Progenitor cell of endocrine pancreas (in vitro differentiated cells): ENCODE results near the gene MLEC. TPM values are rescaled to one million over a fixed set of nuclear protein-coding genes. Genes with fewer than 3 reads are reported as not detected.
A peak's percentile ranks its signal among the peaks of the same experiment; 100 is the strongest.

ENCODE experiments used
- DNase-seq: peaks from one replicate; pipeline ENCODE4 v3.0.0; 2021; ENCODE audit warnings: low spot score; ENCODE audit not compliant: unreplicated experiment
- H3K27ac Mint-ChIP-seq: 2 replicates; pipeline ENCODE4 v1.8.0; 2021; ENCODE audit warnings: mild to moderate bottlenecking, moderate library complexity, mixed read lengths
- H3K27me3 Mint-ChIP-seq: 2 replicates; pipeline ENCODE4 v1.8.0; 2021; ENCODE audit warnings: mixed read lengths
- H3K36me3 Mint-ChIP-seq: 2 replicates; pipeline ENCODE4 v1.8.0; 2022; ENCODE audit warnings: mixed read lengths; ENCODE audit not compliant: insufficient read depth
- H3K4me1 Mint-ChIP-seq: 2 replicates; pipeline ENCODE4 v1.8.0; 2021; ENCODE audit warnings: low read depth, mixed read lengths
- H3K4me3 Mint-ChIP-seq: 2 replicates; pipeline ENCODE4 v1.8.0; 2021; ENCODE audit warnings: low read depth, mild to moderate bottlenecking, moderate library complexity, mixed read lengths
- H3K9me3 Mint-ChIP-seq: 2 replicates; pipeline ENCODE4 v1.8.0; 2021; ENCODE audit warnings: low read depth, mixed read lengths
- CTCF ChIP-seq: fragments of 200-600 bp; sonication (generic); IDR thresholded peaks from one replicate; pipeline ENCODE4 v1.5.0; 2021; ENCODE audit warnings: antibody characterized with exemption, mild to moderate bottlenecking; ENCODE audit not compliant: unreplicated experiment
- total RNA-seq: library from RNA; stranded (reverse); gene quantifications from 2 replicates; pipeline ENCODE4 v1.2.1, GENCODE V29; 2021

MLEC gene
- total RNA-seq, 1 donor from 2014 or later, result 187 TPM

GRCh38 chr12:120689397-120690082 is 2.6 kb downstream of the MLEC start:
- no peak for DNase-seq
- Mint-ChIP-seq H3K4me3 (peak overlapping the region; percentile 76), H3K27ac (peak overlapping the region; percentile 74), H3K9me3 (no peaks in the 10 kb centered on the region), H3K36me3 (peaks cover 5% of the 10 kb centered on the region), H3K4me1 (peaks cover 47% of the 10 kb centered on the region), H3K27me3 (no peaks in the 10 kb centered on the region)
- no peak for TF ChIP-seq CTCF

GRCh38 chr12:120690083-120690450 is 3.1 kb downstream of the MLEC start:
- Mint-ChIP-seq H3K4me3 (no peak overlapping the region), H3K36me3 (peaks cover 10% of the 10 kb centered on the region), H3K27me3 (no peaks in the 10 kb centered on the region), H3K4me1 (peaks cover 47% of the 10 kb centered on the region), H3K9me3 (no peaks in the 10 kb centered on the region), H3K27ac (peak overlapping the region; percentile 74)
- DNase-seq, result no peak
- no peak for TF ChIP-seq CTCF

- no peak for DNase-seq
- H3K4me3 Mint-ChIP-seq, result no peak overlapping the region
- no peak overlapping the region for H3K27ac Mint-ChIP-seq
- H3K27me3 Mint-ChIP-seq, result no peaks in the 10 kb centered on the region
- H3K36me3 Mint-ChIP-seq, result peaks cover 13% of the 10 kb centered on the region
- no peaks in the 10 kb centered on the region for H3K9me3 Mint-ChIP-seq
- peaks cover 47% of the 10 kb centered on the region for H3K4me1 Mint-ChIP-seq
- no peak for TF ChIP-seq CTCF
Measured at GRCh38 chr12:120690978-120691377, 4.0 kb downstream of the MLEC start.

- no peak for DNase-seq
- peaks cover 47% of the 10 kb centered on the region for H3K4me1 Mint-ChIP-seq
- H3K27ac Mint-ChIP-seq, result no peak overlapping the region
- no peak overlapping the region for H3K4me3 Mint-ChIP-seq
- no peak for TF ChIP-seq CTCF
- peaks cover 24% of the 10 kb centered on the region for H3K36me3 Mint-ChIP-seq
- no peaks in the 10 kb centered on the region for H3K9me3 Mint-ChIP-seq
- no peaks in the 10 kb centered on the region for H3K27me3 Mint-ChIP-seq
Measured at GRCh38 chr12:120692524-120693033, 5.6 kb downstream of the MLEC start.

GRCh38 chr12:120693848-120694247 is 6.9 kb downstream of the MLEC start:
- no peak for DNase-seq
- TF ChIP-seq CTCF, result no peak
- Mint-ChIP-seq H3K4me3 (no peak overlapping the region), H3K36me3 (peaks cover 26% of the 10 kb centered on the region), H3K27ac (peak overlapping the region; percentile 73), H3K9me3 (no peaks in the 10 kb centered on the region), H3K27me3 (no peaks in the 10 kb centered on the region), H3K4me1 (peaks cover 34% of the 10 kb centered on the region)
